Psoas muscle (tissue), 8 donors: ENCODE measurements around the gene LATS2. TPM values are rescaled to one million over a fixed set of nuclear protein-coding genes. Genes with fewer than 3 reads are reported as not detected.
A peak's percentile ranks its signal among the peaks of the same experiment; 100 is the strongest.

Experiments used
- ATAC-seq, 4 donors: fragments of 200-7000 bp; cut with Tn5 transposase; one replicate each; pipeline ENCODE4 v1.9.1; 2020; ENCODE audit warnings: moderate library complexity in 3 of 4, mild to moderate bottlenecking in 2 of 4
- DNase-seq, 2 donors: peaks; one replicate each; pipeline ENCODE4 v3.0.0-alpha.2; 2020
- H3K27ac ChIP-seq: fragments of 200-600 bp; one replicate; pipeline ENCODE4 v1.8.0; 2022
- H3K27me3 ChIP-seq, 3 donors: fragments of 200-600 bp in 1 of 3; one replicate each; pipeline versions ENCODE4 v1.6.1 to v1.8.0; 2013 to 2022; ENCODE audit warnings: low read length in 2 of 3, mild to moderate bottlenecking in 2 of 3, moderate library complexity in 1 of 3; ENCODE audit not compliant: insufficient read depth in 3 of 3
- H3K36me3 ChIP-seq, 2 donors: fragments of 200-600 bp in 1 of 2; one replicate each; pipeline versions ENCODE4 v1.6.1 to v1.8.0; 2013 to 2022; ENCODE audit warnings: low read depth in 1 of 2, mild to moderate bottlenecking in 1 of 2, moderate library complexity in 1 of 2; ENCODE audit not compliant: insufficient read depth in 1 of 2
- H3K4me1 ChIP-seq: fragments of 200-600 bp; one replicate; pipeline ENCODE4 v1.8.0; 2022
- H3K4me3 ChIP-seq: fragments of 200-600 bp; one replicate; pipeline ENCODE4 v1.8.0; 2022; ENCODE audit warnings: mild to moderate bottlenecking
- H3K9me3 ChIP-seq: fragments of 200-600 bp; one replicate; pipeline ENCODE4 v1.8.0; 2022
- CTCF ChIP-seq: fragments of 200-600 bp; IDR thresholded peaks from one replicate; pipeline ENCODE4 v1.8.0; 2022; ENCODE audit warnings: antibody characterized with exemption
- WGBS, 3 donors: extraction: QIAGEN DNeasy Blood & Tissue Kit; methylation state at CpG; one replicate each; pipeline versions ENCODE4 v1.1.6 to v1.1.7; 2013; 5-methylcytosine and 5-hydroxymethylcytosine counted together
- intact Hi-C, 2 donors: fragments of 100-400 bp; cut with DNase I; formaldehyde crosslinking; loops; one replicate each; pipeline versions ENCODE4 v1.11.0 to v1.14.2; 2022
- polyA plus RNA-seq, 3 donors: library from polyadenylated mRNA; stranded (reverse); fragments of 200-250 nt; gene quantifications; one replicate each; pipeline ENCODE4 v1.2.3, GENCODE V29; 2013
- total RNA-seq, 4 donors: library from RNA; stranded (reverse); fragmentation: NEBNext Ultra II Directional in 2 of 4; extraction: Animal tissue kit (Norgen Biotek cat#: 25700) in 2 of 4; gene quantifications; one replicate each; pipeline versions ENCODE4 v1.2.1 to v1.2.4, GENCODE V29; 2021 to 2023
- donor health status: healthy with polysubstance abuse.
- donor health status: DM: no; HTN: no; CAD: no; lungs with moderate emphysema.
- donor health status: Bipolar disorder and iron deficiency.
- donor health status: healthy.
- donor health status: DM: yes; HTN: yes; CAD: no.
- donor health status: DM: no; HTN: no; CAD: no.
- donor health status: DM: no; HTN: no; CAD: no.
- donor health status: DM: yes; HTN: yes; CAD: no.

The LATS2 gene
- total and polyA plus RNA-seq, 7 donors, result 6.0 to 27.4 (median 23.7) TPM

- WGBS, 3 donors, result 76 to 87% (median 83%) methylated on average over 6 of the region's 6 CpGs
- peak overlapping the region; percentile 81 for H3K27ac ChIP-seq
- H3K36me3 ChIP-seq, result peaks cover 0 to 16% of the 10 kb centered on the region in 2 donors
- H3K4me3 ChIP-seq, result no peak overlapping the region
- TF ChIP-seq CTCF, result no peak
- H3K9me3 ChIP-seq, result no peaks in the 10 kb centered on the region
- H3K27me3 ChIP-seq, result no peaks in the 10 kb centered on the region
- no peak for DNase-seq
- ATAC-seq, result no peak
- H3K4me1 ChIP-seq, result peaks cover 67% of the 10 kb centered on the region
- intact Hi-C loops, result no loop called here
Measured at GRCh38 chr13:21048901-21049698, 12.3 kb downstream of the LATS2 start.

GRCh38 chr13:21047591-21048282, 13.6 kb downstream of the LATS2 start:
- 74 to 85% (median 76%) methylated on average over 10 of the region's 10 CpGs for WGBS, 3 donors
- Histone ChIP-seq H3K9me3 (no peaks in the 10 kb centered on the region), H3K4me3 (no peak overlapping the region), H3K27ac (peak overlapping the region; percentile 81), H3K27me3 (no peaks in the 10 kb centered on the region), H3K4me1 (peaks cover 67% of the 10 kb centered on the region), H3K36me3 (peaks cover 0 to 14% of the 10 kb centered on the region in 2 donors)
- intact Hi-C loops, result no loop called here
- ATAC-seq (peak in 1 of 4 donors; percentile 41), DNase-seq (peak in 1 of 2 donors; percentile 42)
- TF ChIP-seq CTCF, result no peak

GRCh38 chr13:21047087-21047486, 14.3 kb downstream of the LATS2 start:
- no peak for TF ChIP-seq CTCF
- Histone ChIP-seq H3K27me3 (no peaks in the 10 kb centered on the region), H3K4me1 (peaks cover 71% of the 10 kb centered on the region), H3K36me3 (peaks cover 0 to 14% of the 10 kb centered on the region in 2 donors), H3K9me3 (no peaks in the 10 kb centered on the region), H3K27ac (peak overlapping the region; percentile 81), H3K4me3 (no peak overlapping the region)
- DNase-seq (peak in 1 of 2 donors; percentile 61), ATAC-seq (peak; percentile 63 to 84 (median 78))
- intact Hi-C loops, result no loop called here
- WGBS, 3 donors, result 51 to 74% (median 59%) methylated on average over 9 of the region's 9 CpGs

GRCh38 chr13:21046203-21046602, 15.2 kb downstream of the LATS2 start:
- H3K9me3 ChIP-seq, result no peaks in the 10 kb centered on the region
- H3K4me3 ChIP-seq, result peak overlapping the region; percentile 31
- ATAC-seq, result peak in 3 of 4 donors; percentile 31 to 62 (median 51)
- H3K36me3 ChIP-seq, result peaks cover 0 to 20% of the 10 kb centered on the region in 2 donors
- DNase-seq, result no peak
- peaks cover 76% of the 10 kb centered on the region for H3K4me1 ChIP-seq
- no peak for TF ChIP-seq CTCF
- H3K27ac ChIP-seq, result peak overlapping the region; percentile 81
- intact Hi-C loops, result no loop called here
- H3K27me3 ChIP-seq, result no peaks in the 10 kb centered on the region
- WGBS, 3 donors, result 23 to 61% (median 27%) methylated on average over 7 of the region's 7 CpGs
